OCI-LY7 (cell line): Measurements from ENCODE around the gene MAP3K5. TPM values are rescaled to one million over a fixed set of nuclear protein-coding genes. Genes with fewer than 3 reads are reported as not detected.

Source experiments
- BruUV-seq: library from RNA; stranded (reverse); fragments of 400-500 nt; replicated peaks from 2 replicates; lab custom pipeline; 2021; lab: Mats Ljungman, UMichigan
- CTCF ChIA-PET: fragments of 300-600 bp; sonication (Branson Sonifier 250); formaldehyde crosslinking; loops from one replicate; lab custom pipeline; 2022; ENCODE audit warnings: antibody characterized with exemption; ENCODE audit not compliant: unreplicated experiment; lab: Charles Lee
- POLR2A ChIA-PET: fragments of 300-600 bp; sonication (Branson Sonifier 250); formaldehyde crosslinking; loops from one replicate; lab custom pipeline; 2022; ENCODE audit warnings: antibody characterized with exemption; lab: Charles Lee
- DNase-seq: peaks from one replicate; pipeline ENCODE4 v3.0.0-alpha.2; 2015; ENCODE audit warnings: low spot score
- H2AFZ ChIP-seq: fragments of 200-600 bp; sonication (generic), shearing (Covaris generic); 2 replicates; pipeline ENCODE4 v1.6.1; 2014; ENCODE audit warnings: mild to moderate bottlenecking, antibody characterized with exemption, low read length, moderate library complexity
- H3K27ac ChIP-seq: fragments of 200-600 bp; sonication (generic); 2 replicates; pipeline ENCODE4 v1.5.1; 2014; ENCODE audit warnings: mixed run types, low read depth, mild to moderate bottlenecking, moderate library complexity, low read length, inconsistent platforms; ENCODE audit not compliant: poor library complexity, severe bottlenecking
- H3K36me3 ChIP-seq: fragments of 200-600 bp; sonication (generic); 2 replicates; pipeline ENCODE4 v1.6.1; 2014; ENCODE audit warnings: mild to moderate bottlenecking, antibody characterized with exemption, low read length, moderate library complexity, mixed read lengths; ENCODE audit not compliant: insufficient read depth
- H3K4me1 ChIP-seq: fragments of 200-600 bp; sonication (generic); 2 replicates; pipeline ENCODE4 v1.5.1; 2014; ENCODE audit warnings: mild to moderate bottlenecking, low read length; ENCODE audit not compliant: insufficient read depth, poor library complexity, severe bottlenecking
- H3K4me2 ChIP-seq: fragments of 200-600 bp; sonication (generic); 2 replicates; pipeline ENCODE4 v1.6.1; 2014; ENCODE audit warnings: mild to moderate bottlenecking, low read length
- H3K4me3 ChIP-seq: fragments of 200-600 bp; sonication (generic); 2 replicates; pipeline ENCODE4 v1.5.1; 2014; ENCODE audit warnings: mild to moderate bottlenecking, low read depth, low read length; ENCODE audit not compliant: poor library complexity, severe bottlenecking
- H3K79me2 ChIP-seq: fragments of 200-600 bp; sonication (generic); 2 replicates; pipeline ENCODE4 v1.6.1; 2016; ENCODE audit warnings: low read depth, mild to moderate bottlenecking, low read length, moderate library complexity, mixed read lengths; ENCODE audit not compliant: insufficient read depth
- H3K9me2 ChIP-seq: fragments of 200-600 bp; sonication (generic); 2 replicates; pipeline ENCODE4 v1.6.1; 2016; ENCODE audit warnings: mild to moderate bottlenecking, low read length, mixed read lengths; ENCODE audit not compliant: insufficient read depth
- H3K9me3 ChIP-seq: fragments of 200-600 bp; sonication (generic); 2 replicates; pipeline ENCODE4 v1.6.1; 2014; ENCODE audit warnings: mild to moderate bottlenecking, mixed run types, low read length, mixed read lengths
- H4K20me1 ChIP-seq: fragments of 200-600 bp; sonication (generic); 2 replicates; pipeline ENCODE4 v1.6.1; 2014; ENCODE audit warnings: mild to moderate bottlenecking, antibody characterized with exemption, low read length, moderate library complexity, mixed read lengths; ENCODE audit not compliant: insufficient read depth
- EZH2phosphoT487 ChIP-seq: fragments of 200-600 bp; sonication (generic); IDR thresholded peaks from 2 replicates; pipeline ENCODE4 v1.6.1; 2018; ENCODE audit warnings: low read depth, borderline replicate concordance, mild to moderate bottlenecking, mixed run types, antibody characterized with exemption, low read length, moderate library complexity, mixed read lengths
- intact Hi-C: fragments of 100-400 bp; cut with micrococcal nuclease; formaldehyde crosslinking; loops from one replicate; pipeline ENCODE4 v1.10.0; 2022; ENCODE audit not compliant: unreplicated experiment
- total RNA-seq, 2 experiments: library from RNA; depleted of rRNA in 1 of 2; stranded (reverse); fragments of >200 nt in 1 of 2; shearing (Covaris generic) in 1 of 2; gene quantifications; 2 replicates each; pipeline ENCODE4 v1.2.3, GENCODE V29; 2014 to 2022
- TF ChIP-seq, protein P1 (sequence below): fragments of 200-600 bp; sonication (generic); conservative IDR thresholded peaks from 2 replicates; pipeline ENCODE4 v1.5.1; 2014; ENCODE audit warnings: mild to moderate bottlenecking, antibody characterized with exemption, low read length, moderate library complexity, mixed read lengths

The MAP3K5 gene
- total RNA-seq, 2 experiments from 2014 or later = 13.8 to 16.6 TPM

DNA sequence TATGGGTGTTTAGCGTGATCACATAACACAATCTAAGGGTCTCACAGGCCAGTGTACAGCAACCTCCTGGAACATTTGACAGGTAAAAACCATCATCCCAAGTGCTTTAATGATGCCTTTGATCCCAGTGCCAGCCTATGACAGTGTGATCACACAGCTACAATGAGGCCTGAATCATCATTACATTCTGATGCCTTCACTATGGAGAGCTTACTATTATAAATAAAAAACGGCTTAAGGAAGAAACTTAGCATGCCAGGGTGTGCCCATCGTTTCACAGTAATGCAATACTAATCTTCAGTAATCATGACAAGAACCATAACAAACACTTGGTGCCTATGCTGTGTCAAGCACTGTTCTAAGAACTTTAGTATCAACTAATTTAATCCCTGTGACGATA is 253.4 kb downstream of the MAP3K5 start:
- no peak for TF ChIP-seq EZH2phosphoT487
- TF ChIP-seq, protein P1, sequence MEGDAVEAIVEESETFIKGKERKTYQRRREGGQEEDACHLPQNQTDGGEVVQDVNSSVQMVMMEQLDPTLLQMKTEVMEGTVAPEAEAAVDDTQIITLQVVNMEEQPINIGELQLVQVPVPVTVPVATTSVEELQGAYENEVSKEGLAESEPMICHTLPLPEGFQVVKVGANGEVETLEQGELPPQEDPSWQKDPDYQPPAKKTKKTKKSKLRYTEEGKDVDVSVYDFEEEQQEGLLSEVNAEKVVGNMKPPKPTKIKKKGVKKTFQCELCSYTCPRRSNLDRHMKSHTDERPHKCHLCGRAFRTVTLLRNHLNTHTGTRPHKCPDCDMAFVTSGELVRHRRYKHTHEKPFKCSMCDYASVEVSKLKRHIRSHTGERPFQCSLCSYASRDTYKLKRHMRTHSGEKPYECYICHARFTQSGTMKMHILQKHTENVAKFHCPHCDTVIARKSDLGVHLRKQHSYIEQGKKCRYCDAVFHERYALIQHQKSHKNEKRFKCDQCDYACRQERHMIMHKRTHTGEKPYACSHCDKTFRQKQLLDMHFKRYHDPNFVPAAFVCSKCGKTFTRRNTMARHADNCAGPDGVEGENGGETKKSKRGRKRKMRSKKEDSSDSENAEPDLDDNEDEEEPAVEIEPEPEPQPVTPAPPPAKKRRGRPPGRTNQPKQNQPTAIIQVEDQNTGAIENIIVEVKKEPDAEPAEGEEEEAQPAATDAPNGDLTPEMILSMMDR = no peak
- DNase-seq = no peak
- H3K4me1 ChIP-seq = no peaks in the 10 kb centered on the region
- no peaks in the 10 kb centered on the region for H3K9me2 ChIP-seq
- POLR2A ChIA-PET = interaction anchor here (0.6 kb wide), 1 partner anchor 289 kb away, joined by 5 read pairs; no protein-coding TSS in a partner anchor
- no peaks in the 10 kb centered on the region for H4K20me1 ChIP-seq
- CTCF ChIA-PET = no interaction called here
- no peak overlapping the region for H3K4me2 ChIP-seq
- no TSS peak for BruUV-seq
- H3K27ac ChIP-seq = no peak overlapping the region
- H2AFZ ChIP-seq = no peak overlapping the region
- intact Hi-C loops = no loop called here
- H3K4me3 ChIP-seq = no peak overlapping the region
- H3K36me3 ChIP-seq = no peaks in the 10 kb centered on the region
- H3K9me3 ChIP-seq = no peaks in the 10 kb centered on the region
- no peaks in the 10 kb centered on the region for H3K79me2 ChIP-seq

DNA sequence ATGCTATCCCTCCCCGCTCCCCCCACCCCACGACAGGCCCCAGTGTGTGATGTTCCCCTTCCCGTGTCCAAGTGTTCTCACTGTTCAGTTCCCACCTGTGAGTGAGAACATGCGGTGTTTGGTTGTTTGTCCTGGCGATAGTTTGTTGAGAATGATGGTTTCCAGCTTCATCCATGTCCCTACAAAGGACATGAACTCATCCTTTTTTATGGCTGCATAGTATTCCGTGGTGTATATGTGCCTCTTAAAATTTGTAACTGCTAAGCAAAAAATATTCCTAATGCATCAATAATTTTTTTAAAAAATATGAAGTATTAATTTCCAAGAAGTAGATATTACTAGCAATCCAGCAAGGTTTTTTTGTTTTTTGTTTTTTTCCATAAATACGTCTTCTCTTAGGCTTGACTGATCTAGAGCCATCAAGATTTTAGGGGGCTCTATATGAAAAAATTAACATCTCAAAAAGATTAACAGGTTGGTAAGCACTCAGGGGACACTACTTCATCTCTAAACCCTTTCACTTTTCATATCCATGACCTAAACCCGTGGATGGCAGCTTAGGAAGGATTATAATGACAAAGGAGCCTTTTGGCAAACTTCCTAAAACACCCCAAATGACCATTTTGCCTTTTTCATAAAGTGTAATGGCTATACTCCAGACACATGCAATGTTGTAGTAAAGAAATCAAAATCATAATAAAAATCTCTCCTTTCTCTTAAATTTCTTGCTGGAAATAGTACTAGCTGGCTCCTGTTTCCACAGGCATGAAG is 256.2 kb downstream of the MAP3K5 start:
- H3K79me2 ChIP-seq = no peaks in the 10 kb centered on the region
- H3K4me3 ChIP-seq = no peak overlapping the region
- no peak overlapping the region for H2AFZ ChIP-seq
- ChIA-PET POLR2A (interaction anchor here (0.9 kb wide), 1 partner anchor 11 kb away, joined by 3 read pairs; no protein-coding TSS in a partner anchor), CTCF (no interaction called here)
- no peaks in the 10 kb centered on the region for H3K36me3 ChIP-seq
- no peak for TF ChIP-seq EZH2phosphoT487
- TF ChIP-seq, protein P1 = no peak
- no peaks in the 10 kb centered on the region for H3K9me3 ChIP-seq
- H4K20me1 ChIP-seq = no peaks in the 10 kb centered on the region
- intact Hi-C loops = no loop called here
- no peaks in the 10 kb centered on the region for H3K4me1 ChIP-seq
- no peak for DNase-seq
- BruUV-seq = no TSS peak
- no peaks in the 10 kb centered on the region for H3K9me2 ChIP-seq
- no peak overlapping the region for H3K27ac ChIP-seq
- H3K4me2 ChIP-seq = no peak overlapping the region
